HG02840 (cell line): ENCODE results near the gene MYL12A.
A peak's percentile ranks its signal among the peaks of the same experiment; 100 is the strongest.

ENCODE experiments used
- ATAC-seq: cut with Tn5 transposase; IDR thresholded peaks from one replicate; pipeline ENCODE4 v1.9.1; 2021; ENCODE audit warnings: mild to moderate bottlenecking, moderate library complexity, moderate number of reproducible peaks; ENCODE audit not compliant: unreplicated experiment, low FRiP score

Gene MYL12A

GRCh38 chr18:3279201-3280185 is 31.9 kb downstream of the MYL12A start:
- ATAC-seq, result peak; percentile 72

- ATAC-seq, result no peak
These were observed 34.1 kb downstream of the MYL12A start for GRCh38 chr18:3281456-3282400.

- ATAC-seq, result no peak
These were observed 35.8 kb downstream of the MYL12A start for GRCh38 chr18:3283253-3283863.

GRCh38 chr18:3283908-3284307 is 36.3 kb downstream of the MYL12A start:
- no peak for ATAC-seq

GRCh38 chr18:3284501-3284900 is 36.9 kb downstream of the MYL12A start:
- ATAC-seq, result no peak

GRCh38 chr18:3286159-3286558 is 38.6 kb downstream of the MYL12A start:
- ATAC-seq, result no peak

GRCh38 chr18:3293196-3293951 is 45.8 kb downstream of the MYL12A start:
- ATAC-seq, result no peak

GRCh38 chr18:3294435-3295080 is 47.0 kb downstream of the MYL12A start:
- ATAC-seq, result no peak

- ATAC-seq, result peak; percentile 100
These were observed 49.7 kb downstream of the MYL12A start for GRCh38 chr18:3297025-3297984.

- ATAC-seq, result no peak
These were observed 57.2 kb downstream of the MYL12A start for GRCh38 chr18:3304832-3305231.

GRCh38 chr18:3305354-3305762 is 57.8 kb downstream of the MYL12A start:
- no peak for ATAC-seq
